Left ventricle myocardium inferior (tissue), 1 donor: ENCODE results near the gene ZCCHC7. TPM values are rescaled to one million over a fixed set of nuclear protein-coding genes. Genes with fewer than 3 reads are reported as not detected.
"Not testable (repeated sequence)": the region's sequence is repeated elsewhere in the genome, so short reads cannot be mapped to it uniquely, and the experiment has no call there.

Experiments used
- DNase-seq: peaks from one replicate; pipeline ENCODE4 v3.0.0-alpha.2; 2020
- H3K27ac ChIP-seq: fragments of 200-600 bp; replicated peaks from 2 replicates; pipeline ENCODE4 v1.8.0; 2021
- H3K27me3 ChIP-seq: fragments of 200-600 bp; 2 replicates; pipeline ENCODE4 v1.8.0; 2021; ENCODE audit warnings: low read depth
- H3K36me3 ChIP-seq: fragments of 200-600 bp; 2 replicates; pipeline ENCODE4 v1.8.0; 2021
- H3K4me1 ChIP-seq: fragments of 200-600 bp; 2 replicates; pipeline ENCODE4 v1.8.0; 2021
- H3K4me3 ChIP-seq: fragments of 200-600 bp; 2 replicates; pipeline ENCODE4 v1.8.0; 2021; ENCODE audit warnings: mild to moderate bottlenecking, moderate library complexity
- H3K9me3 ChIP-seq: fragments of 200-600 bp; replicated peaks from 2 replicates; pipeline ENCODE4 v1.8.0; 2021
- CTCF ChIP-seq: fragments of 200-600 bp; IDR thresholded peaks from 2 replicates; pipeline ENCODE4 v1.8.0; 2021; ENCODE audit warnings: antibody characterized with exemption, mild to moderate bottlenecking, borderline replicate concordance
- intact Hi-C: fragments of 100-400 bp; cut with micrococcal nuclease; formaldehyde crosslinking; loops from one replicate; pipeline ENCODE4 v1.11.0; 2022
- total RNA-seq: library from RNA; stranded (reverse); fragmentation: NEBNext Ultra II Directional; extraction: Animal tissue kit (Norgen Biotek cat#: 25700); gene quantifications from one replicate; pipeline ENCODE4 v1.2.1, GENCODE V29; 2021
- donor health status: DM: no; HTN: yes; CAD: no; lungs with severe emphysema.

ZCCHC7 gene
- total RNA-seq, 1 donor from 2014 or later: 8.1 TPM

GRCh38 chr9:37289631-37290030 is 169.3 kb downstream of the ZCCHC7 start:
- no peak overlapping the region for H3K27ac ChIP-seq
- H3K4me1 ChIP-seq: peaks cover 19% of the 10 kb centered on the region
- H3K27me3 ChIP-seq: no peaks in the 10 kb centered on the region
- no peak overlapping the region for H3K4me3 ChIP-seq
- no peaks in the 10 kb centered on the region for H3K9me3 ChIP-seq
- TF ChIP-seq CTCF: no peak
- intact Hi-C loops: no loop called here
- DNase-seq: no peak
- no peaks in the 10 kb centered on the region for H3K36me3 ChIP-seq

- Histone ChIP-seq H3K4me3 (no peak overlapping the region), H3K36me3 (no peaks in the 10 kb centered on the region), H3K9me3 (no peaks in the 10 kb centered on the region), H3K27me3 (no peaks in the 10 kb centered on the region), H3K27ac (no peak overlapping the region), H3K4me1 (peaks cover 27% of the 10 kb centered on the region)
- no peak for TF ChIP-seq CTCF
- DNase-seq: no peak
- intact Hi-C loops: no loop called here
Measured at GRCh38 chr9:37290366-37290939, 170.1 kb downstream of the ZCCHC7 start.

GRCh38 chr9:37290940-37291485 is 170.6 kb downstream of the ZCCHC7 start:
- no peaks in the 10 kb centered on the region for H3K9me3 ChIP-seq
- H3K27ac ChIP-seq: no peak overlapping the region
- intact Hi-C loops: no loop called here
- H3K36me3 ChIP-seq: no peaks in the 10 kb centered on the region
- no peaks in the 10 kb centered on the region for H3K27me3 ChIP-seq
- DNase-seq: no peak
- no peak for TF ChIP-seq CTCF
- H3K4me3 ChIP-seq: no peak overlapping the region
- peaks cover 29% of the 10 kb centered on the region for H3K4me1 ChIP-seq

- peaks cover 29% of the 10 kb centered on the region for H3K4me1 ChIP-seq
- H3K4me3 ChIP-seq, H3K36me3 ChIP-seq, H3K27ac ChIP-seq, DNase-seq, H3K27me3 ChIP-seq, H3K9me3 ChIP-seq, intact Hi-C loops: not testable (repeated sequence)
Measured at GRCh38 chr9:37291612-37292238, 171.4 kb downstream of the ZCCHC7 start.

GRCh38 chr9:37292896-37293295 is 172.5 kb downstream of the ZCCHC7 start:
- Histone ChIP-seq H3K4me1 (peaks cover 29% of the 10 kb centered on the region), H3K9me3 (no peaks in the 10 kb centered on the region), H3K27me3 (no peaks in the 10 kb centered on the region), H3K36me3 (no peaks in the 10 kb centered on the region), H3K4me3 (no peak overlapping the region), H3K27ac (no peak overlapping the region)
- no peak for DNase-seq
- intact Hi-C loops: no loop called here
- TF ChIP-seq CTCF: no peak
